Right atrium auricular region (tissue), 2 donors: ENCODE results near the gene TCF25. TPM values are rescaled to one million over a fixed set of nuclear protein-coding genes. Genes with fewer than 3 reads are reported as not detected.

Experiments used
- DNase-seq: peaks from one replicate; pipeline ENCODE4 v3.0.0-alpha.2; 2019; ENCODE audit warnings: low spot score
- H3K27ac ChIP-seq, 2 donors: fragments of 200-600 bp; sonication (generic); 1 replicate in 1 of 2; 2 replicates in 1 of 2; pipeline ENCODE4 v1.5.1; 2016 to 2019
- H3K27me3 ChIP-seq, 2 donors: fragments of 200-600 bp; sonication (generic); one replicate each; pipeline versions ENCODE4 v1.5.1 to v1.6.0; 2017 to 2019
- H3K36me3 ChIP-seq: fragments of 200-600 bp; sonication (generic); one replicate; pipeline ENCODE4 v1.5.1; 2016
- H3K4me1 ChIP-seq, 2 donors: fragments of 200-600 bp; sonication (generic); one replicate each; pipeline versions ENCODE4 v1.5.1 to v1.6.0; 2017 to 2019
- H3K4me3 ChIP-seq, 2 donors: fragments of 200-600 bp; sonication (generic); 1 replicate in 1 of 2; 2 replicates in 1 of 2; pipeline ENCODE4 v1.5.1; 2017 to 2019; ENCODE audit warnings: mild to moderate bottlenecking in 1 of 2, moderate library complexity in 1 of 2
- H3K9me3 ChIP-seq, 2 donors: fragments of 200-600 bp; sonication (generic); one replicate each; pipeline ENCODE4 v1.5.1; 2019
- total RNA-seq, 2 donors: library from RNA; depleted of rRNA; stranded (reverse); fragments of >200 nt; gene quantifications; one replicate each; pipeline ENCODE4 v1.1.0, GENCODE V29; 2016
- TF ChIP-seq, protein P1 (sequence below), 2 donors: fragments of 200-600 bp; sonication (generic); IDR thresholded peaks; one replicate each; pipeline ENCODE4 v1.5.1; 2019; ENCODE audit warnings: antibody characterized with exemption in 2 of 2

TCF25 gene
- total RNA-seq, 2 donors from 2014 or later: 91.8 to 108 TPM

DNA sequence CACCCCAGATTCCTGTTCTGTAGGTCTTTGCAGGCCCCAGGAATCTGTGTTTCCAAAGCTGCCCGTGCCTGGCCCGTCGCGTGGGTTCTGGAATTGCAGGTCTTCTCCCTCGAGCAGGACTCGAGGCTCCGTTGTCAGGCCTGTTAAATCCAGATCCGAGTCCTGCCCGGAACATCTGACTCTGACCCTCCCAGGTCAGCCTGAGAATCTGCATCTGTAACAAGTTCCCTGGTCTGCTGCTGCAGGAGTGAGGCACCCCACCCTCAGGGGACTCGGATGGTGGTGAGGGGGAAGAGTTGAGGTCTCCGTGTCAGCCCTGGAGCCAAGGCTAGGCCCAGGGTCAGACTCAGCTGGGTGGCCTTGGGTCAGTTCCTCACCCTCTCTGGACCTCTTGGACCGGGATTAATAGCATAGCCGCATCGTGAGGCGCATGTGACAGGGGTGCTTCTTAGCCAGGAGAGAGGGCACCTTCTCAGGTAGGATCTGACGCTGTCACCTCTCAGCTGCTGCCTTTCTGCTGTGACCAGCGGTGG is 36.3 kb upstream of the TCF25 start:
- no peaks in the 10 kb centered on the region for H3K27me3 ChIP-seq
- no peak overlapping the region for H3K27ac ChIP-seq
- H3K36me3 ChIP-seq: no peaks in the 10 kb centered on the region
- TF ChIP-seq, protein P1, sequence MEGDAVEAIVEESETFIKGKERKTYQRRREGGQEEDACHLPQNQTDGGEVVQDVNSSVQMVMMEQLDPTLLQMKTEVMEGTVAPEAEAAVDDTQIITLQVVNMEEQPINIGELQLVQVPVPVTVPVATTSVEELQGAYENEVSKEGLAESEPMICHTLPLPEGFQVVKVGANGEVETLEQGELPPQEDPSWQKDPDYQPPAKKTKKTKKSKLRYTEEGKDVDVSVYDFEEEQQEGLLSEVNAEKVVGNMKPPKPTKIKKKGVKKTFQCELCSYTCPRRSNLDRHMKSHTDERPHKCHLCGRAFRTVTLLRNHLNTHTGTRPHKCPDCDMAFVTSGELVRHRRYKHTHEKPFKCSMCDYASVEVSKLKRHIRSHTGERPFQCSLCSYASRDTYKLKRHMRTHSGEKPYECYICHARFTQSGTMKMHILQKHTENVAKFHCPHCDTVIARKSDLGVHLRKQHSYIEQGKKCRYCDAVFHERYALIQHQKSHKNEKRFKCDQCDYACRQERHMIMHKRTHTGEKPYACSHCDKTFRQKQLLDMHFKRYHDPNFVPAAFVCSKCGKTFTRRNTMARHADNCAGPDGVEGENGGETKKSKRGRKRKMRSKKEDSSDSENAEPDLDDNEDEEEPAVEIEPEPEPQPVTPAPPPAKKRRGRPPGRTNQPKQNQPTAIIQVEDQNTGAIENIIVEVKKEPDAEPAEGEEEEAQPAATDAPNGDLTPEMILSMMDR (IDR thresholded peaks at IDR 0.05): no peak
- H3K4me1 ChIP-seq: no peaks in the 10 kb centered on the region
- no peaks in the 10 kb centered on the region for H3K9me3 ChIP-seq
- H3K4me3 ChIP-seq: no peak overlapping the region
- DNase-seq: no peak

DNA sequence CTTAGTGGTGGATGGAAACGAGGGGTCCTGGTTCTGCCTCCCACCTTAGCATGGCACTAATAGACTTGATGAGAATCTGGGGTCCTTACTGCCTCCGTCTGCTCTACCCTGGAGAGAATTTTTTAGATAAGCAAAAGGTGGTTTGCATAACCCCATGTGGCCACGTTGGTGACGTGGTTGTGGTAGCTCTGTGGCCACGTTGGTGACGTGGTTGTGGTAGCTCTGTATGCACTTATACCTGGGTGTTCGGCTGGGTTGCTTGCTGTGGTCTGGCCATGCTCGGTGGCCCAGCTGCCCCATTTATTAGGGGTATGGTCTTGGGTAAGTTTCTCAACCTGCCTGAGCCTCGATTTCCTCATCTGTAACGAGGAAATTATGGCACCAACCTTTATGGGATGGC is 32.1 kb upstream of the TCF25 start:
- TF ChIP-seq, protein P1 (IDR thresholded peaks at IDR 0.05): no peak
- no peak for DNase-seq
- Histone ChIP-seq H3K4me1 (no peaks in the 10 kb centered on the region), H3K36me3 (no peaks in the 10 kb centered on the region), H3K4me3 (no peak overlapping the region), H3K27me3 (no peaks in the 10 kb centered on the region), H3K9me3 (no peaks in the 10 kb centered on the region), H3K27ac (no peak overlapping the region)

DNA sequence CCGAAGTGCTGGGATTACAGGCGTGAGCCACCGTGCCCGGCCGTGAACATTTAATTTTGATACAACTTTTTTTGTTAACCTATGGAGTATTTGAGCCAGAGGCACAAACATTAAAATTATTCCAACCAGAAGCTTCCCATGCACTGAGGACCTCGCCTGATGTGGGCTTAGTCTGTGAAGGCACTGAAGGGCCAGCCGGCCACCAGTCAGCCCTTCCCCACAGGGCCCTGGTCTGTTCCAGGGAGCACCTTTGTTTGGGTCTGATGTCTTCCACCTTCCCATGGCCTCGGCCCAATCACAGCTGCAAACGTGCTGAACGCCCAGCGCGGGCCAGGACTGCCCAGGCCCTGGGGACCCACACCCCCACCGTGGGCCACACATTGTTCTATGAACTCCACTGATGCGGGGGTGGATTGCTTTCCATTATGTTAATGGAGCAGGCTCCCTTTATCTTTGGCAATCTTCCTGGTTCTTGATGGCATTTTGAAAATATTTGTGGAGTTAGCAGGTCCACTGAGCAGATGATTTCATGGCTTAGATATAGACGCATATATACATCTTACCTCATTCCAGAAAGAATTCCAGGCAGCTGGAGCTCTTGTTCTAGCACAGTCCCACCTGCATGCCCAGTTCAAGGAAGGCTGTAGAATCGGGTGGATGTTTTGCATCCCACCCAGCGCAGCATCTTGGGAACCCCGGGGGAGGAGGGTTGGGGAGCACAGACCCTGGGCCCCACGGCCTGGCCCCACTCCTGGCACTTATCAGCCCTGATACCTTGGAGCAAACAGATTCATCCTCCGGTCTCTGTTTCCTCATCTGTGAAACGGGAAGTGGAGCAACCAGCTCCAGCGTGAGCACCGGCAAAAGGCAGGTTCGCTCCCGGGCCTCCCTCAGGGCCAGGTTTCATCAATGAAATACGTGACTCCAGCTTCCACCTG is 30.7 kb upstream of the TCF25 start:
- Histone ChIP-seq H3K4me1 (no peaks in the 10 kb centered on the region), H3K27ac (no peak overlapping the region), H3K27me3 (no peaks in the 10 kb centered on the region), H3K9me3 (no peaks in the 10 kb centered on the region), H3K36me3 (no peaks in the 10 kb centered on the region), H3K4me3 (no peak overlapping the region)
- TF ChIP-seq, protein P1 (IDR thresholded peaks at IDR 0.05): no peak
- no peak for DNase-seq

DNA sequence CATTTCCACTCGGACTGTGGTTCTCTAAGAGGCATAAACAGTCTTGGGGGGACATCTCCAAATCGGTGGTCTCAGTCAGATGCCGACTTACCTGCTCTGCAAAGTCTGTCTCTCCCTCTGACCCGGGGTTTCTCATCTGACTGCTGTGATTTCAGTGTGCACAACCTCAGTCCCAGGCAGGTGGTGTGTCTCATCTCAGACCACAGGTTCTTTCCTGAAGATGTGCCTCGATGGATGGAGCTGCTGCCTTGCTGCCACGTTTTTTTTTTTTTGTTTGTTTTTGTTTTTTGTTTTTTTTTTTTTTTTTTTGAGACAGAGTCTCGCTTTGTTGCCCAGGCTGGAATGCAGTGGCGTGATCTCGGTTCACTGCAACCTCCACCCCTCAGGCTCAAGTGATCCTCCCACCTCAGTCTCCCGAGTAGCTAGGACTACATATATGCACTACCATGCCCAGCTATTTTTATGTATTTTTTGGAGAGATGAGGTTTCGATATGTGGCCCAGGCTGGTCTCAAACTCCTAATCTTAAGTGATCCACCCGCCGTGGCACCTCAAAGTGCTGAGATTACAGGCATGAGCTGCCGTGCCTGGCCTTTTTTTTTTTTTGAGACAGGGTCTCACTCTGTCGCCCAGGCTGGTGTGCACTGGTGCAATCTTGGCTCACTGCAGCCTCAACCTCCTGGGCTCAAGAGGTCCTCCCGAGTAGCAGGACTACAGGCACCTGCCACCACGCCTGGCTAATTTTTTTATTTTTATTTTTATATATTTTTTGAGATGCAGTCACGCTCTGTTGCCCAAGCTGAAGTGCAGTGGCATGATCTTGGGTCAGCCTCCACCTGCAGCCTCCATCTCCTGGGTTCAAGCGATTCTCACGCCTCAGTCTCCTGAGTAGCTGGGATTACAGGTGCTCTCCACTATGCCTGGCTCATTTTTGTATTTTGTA is 29.7 kb upstream of the TCF25 start:
- no peak for DNase-seq
- H3K27me3 ChIP-seq: no peaks in the 10 kb centered on the region

DNA sequence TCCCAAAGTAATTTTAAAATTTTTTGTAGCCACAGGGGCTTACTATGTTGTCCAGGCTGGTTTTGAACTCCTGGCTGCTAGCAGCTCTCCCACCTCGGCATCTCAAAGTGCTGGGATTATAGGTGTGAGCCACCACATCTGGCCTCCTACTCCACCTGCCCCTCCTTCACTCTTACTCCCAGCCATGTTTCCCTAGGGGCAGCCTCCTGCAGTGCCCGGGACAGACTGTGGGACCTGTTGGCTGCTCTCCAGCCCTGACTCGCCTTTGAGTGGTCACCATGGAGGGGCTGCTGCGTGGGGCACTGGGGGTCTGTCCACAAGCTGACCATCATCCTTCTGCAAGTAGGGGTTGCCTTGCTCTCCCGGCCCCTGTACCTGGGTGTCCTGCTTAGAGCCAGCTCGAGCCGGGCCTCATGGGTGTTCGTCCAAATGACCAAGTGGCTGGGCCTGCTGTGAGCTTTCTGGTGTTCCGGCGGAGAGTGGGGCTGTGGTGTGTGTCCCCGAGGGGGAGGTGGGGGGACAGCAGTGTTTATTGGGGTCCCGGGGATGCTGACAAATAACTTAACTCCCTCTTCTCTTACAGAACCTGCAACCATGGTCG is 28.6 kb upstream of the TCF25 start:
- no peak for DNase-seq
- Histone ChIP-seq H3K27me3 (no peaks in the 10 kb centered on the region), H3K9me3 (no peaks in the 10 kb centered on the region), H3K4me1 (no peaks in the 10 kb centered on the region), H3K36me3 (no peaks in the 10 kb centered on the region), H3K27ac (no peak overlapping the region), H3K4me3 (no peak overlapping the region)
- TF ChIP-seq, protein P1 (IDR thresholded peaks at IDR 0.05): no peak

More for the DNA sequence above, 29.7 kb upstream of the TCF25 start:
- H3K27ac ChIP-seq: no peak overlapping the region
- H3K36me3 ChIP-seq: no peaks in the 10 kb centered on the region
- TF ChIP-seq, protein P1 (IDR thresholded peaks at IDR 0.05): no peak
- H3K4me1 ChIP-seq: no peaks in the 10 kb centered on the region
- H3K4me3 ChIP-seq: no peak overlapping the region
- no peaks in the 10 kb centered on the region for H3K9me3 ChIP-seq
